ENCODE measurements around the gene MRPL38.

DNA sequence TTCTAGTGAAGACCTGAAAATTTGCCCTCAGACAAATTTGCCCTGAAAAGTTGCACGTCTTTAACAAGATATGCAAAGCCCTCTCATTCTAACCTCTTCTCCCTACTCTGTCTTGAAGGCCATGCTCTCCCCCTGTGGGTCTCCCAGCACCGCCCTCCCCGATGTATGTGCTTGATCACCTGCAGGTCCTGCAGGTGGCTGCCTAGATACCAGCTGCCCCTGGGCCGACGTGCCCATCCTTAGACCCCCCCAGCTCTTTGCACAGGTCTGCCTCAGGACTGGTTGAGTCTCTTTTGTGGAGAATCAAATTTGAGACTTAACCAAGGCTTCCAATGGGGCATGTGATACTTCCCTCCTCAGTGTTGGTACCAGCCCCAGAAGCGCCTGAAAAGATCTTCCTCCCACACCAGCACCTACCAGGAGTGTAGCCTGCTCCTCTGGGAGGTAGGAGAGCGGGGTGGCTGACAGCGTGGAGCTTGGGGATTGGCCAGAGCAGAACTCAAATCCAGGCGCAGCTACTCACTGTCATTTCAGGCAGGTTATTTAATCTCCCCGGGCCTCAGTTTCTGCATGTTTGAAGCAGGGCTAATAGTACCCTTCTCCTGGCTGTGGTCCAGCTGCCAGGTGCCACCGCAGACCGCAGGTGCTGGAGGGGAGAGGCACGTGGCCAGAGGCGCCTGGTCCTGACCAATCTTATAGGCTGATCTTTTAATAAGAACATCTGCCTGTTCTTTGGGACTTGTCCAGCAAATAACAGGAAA, 4.5 kb upstream of the MRPL38 start:
- TF ChIP-seq EP300 (IDR thresholded peaks at IDR 0.05): no peak
- TF ChIP-seq, protein P1, sequence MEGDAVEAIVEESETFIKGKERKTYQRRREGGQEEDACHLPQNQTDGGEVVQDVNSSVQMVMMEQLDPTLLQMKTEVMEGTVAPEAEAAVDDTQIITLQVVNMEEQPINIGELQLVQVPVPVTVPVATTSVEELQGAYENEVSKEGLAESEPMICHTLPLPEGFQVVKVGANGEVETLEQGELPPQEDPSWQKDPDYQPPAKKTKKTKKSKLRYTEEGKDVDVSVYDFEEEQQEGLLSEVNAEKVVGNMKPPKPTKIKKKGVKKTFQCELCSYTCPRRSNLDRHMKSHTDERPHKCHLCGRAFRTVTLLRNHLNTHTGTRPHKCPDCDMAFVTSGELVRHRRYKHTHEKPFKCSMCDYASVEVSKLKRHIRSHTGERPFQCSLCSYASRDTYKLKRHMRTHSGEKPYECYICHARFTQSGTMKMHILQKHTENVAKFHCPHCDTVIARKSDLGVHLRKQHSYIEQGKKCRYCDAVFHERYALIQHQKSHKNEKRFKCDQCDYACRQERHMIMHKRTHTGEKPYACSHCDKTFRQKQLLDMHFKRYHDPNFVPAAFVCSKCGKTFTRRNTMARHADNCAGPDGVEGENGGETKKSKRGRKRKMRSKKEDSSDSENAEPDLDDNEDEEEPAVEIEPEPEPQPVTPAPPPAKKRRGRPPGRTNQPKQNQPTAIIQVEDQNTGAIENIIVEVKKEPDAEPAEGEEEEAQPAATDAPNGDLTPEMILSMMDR (IDR thresholded peaks at IDR 0.05): no peak
- no peak for TF ChIP-seq POLR2A (IDR thresholded peaks at IDR 0.05)
- no peak for TF ChIP-seq POLR2AphosphoS5 (IDR thresholded peaks at IDR 0.05)

Data from suprapubic skin (tissue), 4 donors.